Suprapubic skin (tissue), 4 donors: Measurements from ENCODE around the gene LGI4. TPM values are rescaled to one million over a fixed set of nuclear protein-coding genes. Genes with fewer than 3 reads are reported as not detected.

Source experiments
- DNase-seq, 2 donors: peaks; one replicate each; pipeline ENCODE4 v3.0.0-alpha.2; 2019; ENCODE audit warnings: low spot score in 2 of 2
- H3K27ac ChIP-seq: fragments of 200-600 bp; sonication (generic); one replicate; pipeline ENCODE4 v1.5.1; 2019
- H3K27me3 ChIP-seq: fragments of 200-600 bp; sonication (generic); one replicate; pipeline ENCODE4 v1.5.1; 2019
- H3K36me3 ChIP-seq: fragments of 200-600 bp; sonication (generic); one replicate; pipeline ENCODE4 v1.5.1; 2019
- H3K4me1 ChIP-seq: fragments of 200-600 bp; sonication (generic); one replicate; pipeline ENCODE4 v1.5.1; 2019
- H3K4me3 ChIP-seq: fragments of 200-600 bp; sonication (generic); one replicate; pipeline ENCODE4 v1.5.1; 2019; ENCODE audit warnings: mild to moderate bottlenecking
- H3K9me3 ChIP-seq: fragments of 200-600 bp; sonication (generic); one replicate; pipeline ENCODE4 v1.5.1; 2019
- CTCF ChIP-seq, 2 donors: fragments of 200-600 bp in 1 of 2; fragments of 450-650 bp in 1 of 2; sonication (generic) in 1 of 2; IDR thresholded peaks; one replicate each; pipeline ENCODE4 v1.5.1; 2016 to 2019; ENCODE audit warnings: antibody characterized with exemption in 2 of 2, mild to moderate bottlenecking in 1 of 2, moderate library complexity in 1 of 2
- EP300 ChIP-seq: sonication (generic); formaldehyde crosslinking; IDR thresholded peaks from one replicate; pipeline ENCODE4 v1.6.1; 2017; ENCODE audit warnings: antibody characterized with exemption
- POLR2A ChIP-seq, 2 donors: fragments of 450-650 bp; IDR thresholded peaks; one replicate each; pipeline ENCODE4 v1.6.1; 2017; ENCODE audit warnings: antibody characterized with exemption in 2 of 2, mild to moderate bottlenecking in 2 of 2, moderate library complexity in 2 of 2
- POLR2AphosphoS5 ChIP-seq, 3 donors: sonication (generic); formaldehyde crosslinking; IDR thresholded peaks; one replicate each; pipeline ENCODE4 v1.6.1; 2017; ENCODE audit warnings: antibody characterized with exemption in 3 of 3
- WGBS: methylation state at CpG from one replicate; pipeline ENCODE4 v1.1.5; 2018; 5-methylcytosine and 5-hydroxymethylcytosine counted together
- total RNA-seq, 4 donors: library from RNA; depleted of rRNA; stranded (reverse); fragments of >200 nt; gene quantifications; one replicate each; pipeline ENCODE4 v1.1.0, GENCODE V29; 2016

The LGI4 gene
- total RNA-seq, 4 donors from 2014 or later = 4.3 to 11.8 (median 7.8) TPM

DNA sequence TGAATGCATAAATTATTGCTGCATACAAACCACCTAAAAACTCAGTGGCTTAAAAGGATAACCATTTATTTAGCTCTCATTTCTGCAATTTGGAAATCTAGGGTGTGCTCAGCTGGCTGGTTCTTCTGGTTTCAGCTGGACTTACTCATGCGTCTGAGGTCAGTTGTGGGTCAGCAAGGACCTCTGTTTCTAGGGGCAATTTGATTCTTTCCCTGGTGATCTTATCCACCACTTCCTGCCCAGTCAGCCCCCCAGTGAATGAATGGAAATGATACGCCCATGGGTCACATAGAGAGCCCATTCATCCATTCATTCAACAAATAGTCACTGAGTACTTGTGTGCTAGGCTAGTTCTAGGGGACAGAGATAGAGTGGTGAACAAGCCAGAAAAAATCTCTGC, 29.6 kb upstream of the LGI4 start:
- 97% methylated on average over 2 of the region's 2 CpGs for WGBS
- H3K36me3 ChIP-seq = peaks cover 76% of the 10 kb centered on the region

DNA sequence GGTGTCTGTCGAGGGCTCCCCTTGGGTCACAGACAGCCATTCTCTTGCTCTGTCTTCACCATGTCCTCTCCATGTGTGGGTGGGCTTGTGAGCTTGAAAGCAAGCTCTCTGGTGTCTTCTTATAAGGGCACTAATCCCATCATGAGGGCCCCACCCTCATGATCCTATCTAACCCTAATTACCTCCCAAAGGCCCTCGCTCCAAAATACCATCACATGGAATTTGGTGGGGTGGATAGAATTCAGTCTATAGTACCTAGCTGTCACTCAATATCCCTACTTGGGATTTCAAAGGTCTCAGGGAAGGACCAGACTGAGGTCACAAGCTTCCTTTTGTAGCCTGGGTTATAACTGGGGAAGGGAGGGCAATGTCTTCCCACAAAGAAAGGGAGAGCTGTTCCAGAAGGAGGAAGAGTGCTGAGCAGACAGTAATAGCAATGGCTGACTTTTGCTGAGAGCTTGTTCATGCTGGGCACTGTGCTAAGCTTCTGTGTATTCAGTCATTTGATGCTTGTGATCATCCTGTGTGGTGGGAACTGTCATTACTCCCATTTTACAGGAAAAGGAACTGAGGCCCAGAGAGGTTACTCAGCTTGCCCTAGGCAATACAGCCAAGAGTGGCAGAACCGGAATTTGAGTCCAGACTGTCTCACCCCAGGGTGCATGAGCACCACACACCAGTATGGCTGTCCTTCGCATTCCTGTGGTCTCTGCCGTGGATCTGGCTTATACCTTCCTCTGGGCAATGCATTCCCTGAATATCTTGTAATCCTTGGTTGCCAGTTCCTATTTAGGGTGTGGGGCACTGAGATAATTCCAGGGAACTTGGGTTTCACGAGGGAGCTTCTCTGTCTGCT, 27.8 kb upstream of the LGI4 start:
- Histone ChIP-seq H3K9me3 (peaks cover 4% of the 10 kb centered on the region), H3K27ac (no peak overlapping the region), H3K4me1 (peaks cover 11% of the 10 kb centered on the region), H3K27me3 (no peaks in the 10 kb centered on the region), H3K4me3 (no peak overlapping the region), H3K36me3 (peaks cover 91% of the 10 kb centered on the region)
- TF ChIP-seq EP300 = no peak
- TF ChIP-seq POLR2AphosphoS5 (IDR thresholded peaks at IDR 0.05) = no peak
- 82% methylated on average over 6 of the region's 6 CpGs for WGBS
- DNase-seq = peak in 1 of 2 donors; percentile 24

More for the DNA sequence above, 29.6 kb upstream of the LGI4 start:
- DNase-seq = no peak
- no peaks in the 10 kb centered on the region for H3K27me3 ChIP-seq
- no peak overlapping the region for H3K27ac ChIP-seq
- peaks cover 24% of the 10 kb centered on the region for H3K4me1 ChIP-seq
- TF ChIP-seq CTCF (IDR thresholded peaks at IDR 0.05) = no peak
- no peak for TF ChIP-seq EP300
- no peak for TF ChIP-seq POLR2A (IDR thresholded peaks at IDR 0.05)
- TF ChIP-seq POLR2AphosphoS5 (IDR thresholded peaks at IDR 0.05) = no peak
- peaks cover 4% of the 10 kb centered on the region for H3K9me3 ChIP-seq
- no peak overlapping the region for H3K4me3 ChIP-seq

DNA sequence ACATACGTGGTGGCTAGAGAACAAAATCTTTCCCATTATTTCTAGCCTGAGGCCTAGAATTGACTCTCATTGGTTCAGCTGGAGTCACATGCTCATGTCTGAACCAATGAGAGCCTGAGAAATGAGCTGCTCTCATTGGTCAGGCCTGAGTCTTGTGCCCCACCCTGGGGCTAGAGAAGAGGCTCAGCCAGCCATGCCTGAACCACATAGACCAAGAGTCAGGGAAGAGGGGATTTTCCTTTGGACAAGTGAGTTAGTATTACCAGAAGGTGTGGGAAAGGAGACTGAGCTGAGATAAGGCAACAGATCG, 26.5 kb upstream of the LGI4 start:
- Histone ChIP-seq H3K27me3 (no peaks in the 10 kb centered on the region), H3K4me1 (no peaks in the 10 kb centered on the region), H3K27ac (no peak overlapping the region), H3K4me3 (no peak overlapping the region), H3K36me3 (peaks cover 87% of the 10 kb centered on the region), H3K9me3 (peaks cover 4% of the 10 kb centered on the region)
- peak in 1 of 2 donors; percentile 17 for DNase-seq
- no peak for TF ChIP-seq CTCF (IDR thresholded peaks at IDR 0.05)
- no peak for TF ChIP-seq POLR2AphosphoS5 (IDR thresholded peaks at IDR 0.05)
- TF ChIP-seq EP300 = no peak
- TF ChIP-seq POLR2A (IDR thresholded peaks at IDR 0.05) = no peak
- WGBS = 97% methylated on average over 2 of the region's 2 CpGs

DNA sequence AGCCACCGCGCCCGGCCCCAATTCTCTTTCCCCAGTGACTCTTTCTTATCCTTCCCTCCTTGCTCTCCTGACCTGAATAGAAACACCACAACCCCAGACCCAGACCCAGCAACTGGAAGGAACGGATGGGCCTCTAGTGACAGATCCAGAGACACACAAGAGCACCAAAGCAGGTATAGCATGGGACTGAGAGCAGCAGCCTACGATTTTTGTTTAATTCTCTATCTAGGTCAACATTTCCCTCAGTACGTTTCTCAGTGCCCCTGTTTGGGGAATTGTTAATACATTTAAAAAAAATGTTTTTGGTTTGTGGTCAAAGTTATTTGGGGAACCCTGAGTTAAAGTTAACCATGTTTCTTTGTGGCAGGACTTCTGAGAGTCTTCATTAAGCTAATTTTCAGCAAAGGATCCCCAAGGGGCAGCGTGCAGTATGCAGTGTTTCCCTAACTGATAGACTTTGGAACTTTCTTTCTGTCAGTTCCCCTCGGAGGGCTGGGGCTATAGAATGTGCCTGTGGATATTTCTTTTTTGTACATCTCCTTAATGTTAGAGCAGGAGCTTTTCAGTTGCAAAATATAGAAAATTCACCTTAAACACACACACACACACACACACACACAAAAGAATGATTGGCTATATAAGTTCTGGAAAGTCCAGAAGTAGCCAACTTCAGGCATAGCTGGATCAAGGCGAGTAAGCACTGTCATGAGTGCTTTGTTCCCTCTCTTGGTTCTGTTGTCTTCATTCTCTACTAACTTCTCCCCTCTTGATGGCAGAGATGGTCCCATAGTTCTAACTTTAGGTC, 26.0 kb upstream of the LGI4 start:
- TF ChIP-seq POLR2A (IDR thresholded peaks at IDR 0.05) (no peak), CTCF (IDR thresholded peaks at IDR 0.05) (no peak), POLR2AphosphoS5 (IDR thresholded peaks at IDR 0.05) (no peak), EP300 (no peak)
- Histone ChIP-seq H3K27me3 (no peaks in the 10 kb centered on the region), H3K36me3 (peaks cover 82% of the 10 kb centered on the region), H3K9me3 (peaks cover 4% of the 10 kb centered on the region), H3K4me1 (peaks cover under 1% of the 10 kb centered on the region), H3K4me3 (no peak overlapping the region), H3K27ac (no peak overlapping the region)
- no peak for DNase-seq
- 92% methylated on average over 9 of the region's 9 CpGs for WGBS

GRCh38 chr19:35159606-35160005, 24.7 kb upstream of the LGI4 start:
- peaks cover 13% of the 10 kb centered on the region for H3K4me1 ChIP-seq
- H3K27ac ChIP-seq = no peak overlapping the region
- WGBS = 80% methylated on average over 8 of the region's 8 CpGs
- no peaks in the 10 kb centered on the region for H3K27me3 ChIP-seq
- TF ChIP-seq POLR2A (IDR thresholded peaks at IDR 0.05) (no peak), EP300 (no peak), POLR2AphosphoS5 (IDR thresholded peaks at IDR 0.05) (no peak), CTCF (IDR thresholded peaks at IDR 0.05) (no peak)
- DNase-seq = no peak
- peaks cover 4% of the 10 kb centered on the region for H3K9me3 ChIP-seq
- no peak overlapping the region for H3K4me3 ChIP-seq
- H3K36me3 ChIP-seq = peaks cover 69% of the 10 kb centered on the region
